K562 (cell line): ENCODE data around the gene GPATCH2L. TPM values are rescaled to one million over a fixed set of nuclear protein-coding genes. Genes with fewer than 3 reads are reported as not detected.

Experiments used
- ATAC-seq: fragments of 200-7000 bp; cut with Tn5 transposase; 3 replicates; pipeline ENCODE4 v1.9.1; 2020; ENCODE audit warnings: moderate library complexity
- BruUV-seq: library from RNA; stranded (reverse); fragments of 400-500 nt; replicated peaks from 2 replicates; lab custom pipeline; 2021; lab: Mats Ljungman, UMichigan
- CTCF ChIA-PET: fragments of 300-600 bp; formaldehyde crosslinking; extraction: SDS; loops from one replicate; lab custom pipeline; 2021; ENCODE audit warnings: low intra/inter-chr PET ratio; lab: Yijun Ruan, JAX
- POLR2A ChIA-PET: fragments of 300-600, 350-650 bp; sonication (Branson Sonifier 250); formaldehyde crosslinking; extraction: SDS; loops from one replicate; lab custom pipeline; 2021; ENCODE audit warnings: antibody characterized with exemption, inconsistent platforms; lab: Yijun Ruan, JAX
- DNase-seq, 4 experiments: peaks; one replicate each; pipeline versions ENCODE4 v3.0.0 to v3.0.0-alpha.2; 2011 to 2018; ENCODE audit warnings: low spot score in 3 of 4, mixed read lengths in 3 of 4; ENCODE audit errors: extremely low read depth in 1 of 4
- FAIRE-seq: peaks from 2 replicates; lab custom pipeline; 2011; peaks lifted over from hg19 to GRCh38; lab: Jason Lieb, UNC
- H2AFZ ChIP-seq: 2 replicates; pipeline ENCODE4 v1.6.0; 2011; ENCODE audit warnings: low read depth, low read length, control low read depth, inconsistent platforms
- H3K27ac ChIP-seq: fragments of 200-600 bp; 3 replicates; pipeline ENCODE4 v1.8.0; 2011; ENCODE audit warnings: low read depth, mild to moderate bottlenecking, control low read depth, inconsistent platforms, low read length, moderate library complexity, mixed read lengths; ENCODE audit errors: extremely low read depth
- H3K27me3 ChIP-seq, 2 experiments: fragments of 300-600 bp in 1 of 2; 2 replicates in 1 of 2; 3 replicates in 1 of 2; pipeline versions ENCODE4 v1.6.0 to v1.8.0; 2011; ENCODE audit warnings: inconsistent platforms in 2 of 2, low read length in 2 of 2, mild to moderate bottlenecking in 1 of 2, mixed read lengths in 1 of 2, moderate library complexity in 1 of 2; ENCODE audit not compliant: control insufficient read depth in 2 of 2, insufficient read depth in 2 of 2
- H3K36me3 ChIP-seq: fragments of 300-600 bp; 3 replicates; pipeline ENCODE4 v1.8.0; 2011; ENCODE audit warnings: mild to moderate bottlenecking, low read length, inconsistent platforms; ENCODE audit not compliant: control insufficient read depth, insufficient read depth
- H3K4me1 ChIP-seq, 2 experiments: fragments of 200-600 bp in 1 of 2; replicated peaks in 1 of 2; 2 replicates in 1 of 2; 3 replicates in 1 of 2; pipeline versions ENCODE4 v1.5.1 to v1.8.0; 2011; ENCODE audit warnings: inconsistent platforms in 2 of 2, low read length in 2 of 2, mild to moderate bottlenecking in 1 of 2, mixed read lengths in 1 of 2, moderate library complexity in 1 of 2; ENCODE audit not compliant: control insufficient read depth in 2 of 2, insufficient read depth in 2 of 2
- H3K4me2 ChIP-seq: 2 replicates; pipeline ENCODE4 v1.6.1; 2011; ENCODE audit warnings: low read length, control low read depth, inconsistent platforms, mixed read lengths; ENCODE audit not compliant: insufficient read depth
- H3K4me3 ChIP-seq: fragments of 200-600 bp; sonication (generic), shearing (Covaris generic); 2 replicates; pipeline ENCODE4 v1.5.1; 2016; ENCODE audit warnings: control low read depth, inconsistent platforms
- H3K79me2 ChIP-seq: fragments of 200-600 bp; 3 replicates; pipeline ENCODE4 v1.8.0; 2011; ENCODE audit warnings: low read length, inconsistent platforms; ENCODE audit not compliant: control insufficient read depth, insufficient read depth
- H3K9ac ChIP-seq, 2 experiments: 2 replicates each; pipeline versions ENCODE4 v1.6.0 to v1.6.1; 2011; ENCODE audit warnings: low read depth in 2 of 2, low read length in 2 of 2, control low read depth in 1 of 2, inconsistent platforms in 1 of 2, mild to moderate bottlenecking in 1 of 2, mixed read lengths in 1 of 2; ENCODE audit not compliant: insufficient read depth in 1 of 2
- H3K9me1 ChIP-seq: one replicate; pipeline ENCODE4 v1.6.0; 2011; ENCODE audit warnings: inconsistent platforms, mild to moderate bottlenecking, low read length, moderate library complexity; ENCODE audit not compliant: control insufficient read depth, insufficient read depth
- H3K9me3 ChIP-seq: replicated peaks from 2 replicates; pipeline ENCODE4 v1.5.1; 2011; ENCODE audit warnings: low read depth, low read length, inconsistent platforms; ENCODE audit not compliant: control insufficient read depth, insufficient read depth
- H4K20me1 ChIP-seq: replicated peaks from 2 replicates; pipeline ENCODE4 v1.6.1; 2011; ENCODE audit warnings: low read length, inconsistent platforms, mixed read lengths; ENCODE audit not compliant: control insufficient read depth, insufficient read depth
- CTBP1 ChIP-seq: fragments of 450-650 bp; IDR thresholded peaks from 2 replicates; pipeline ENCODE4 v1.6.1; 2016; ENCODE audit warnings: borderline replicate concordance
- ZNF165 ChIP-seq: fragments of 250-450 bp; sonication (Bioruptor Pico); IDR thresholded peaks from 2 replicates; pipeline ENCODE4 v1.4.0; 2020; ENCODE audit warnings: borderline replicate concordance
- WGBS: fragments of 100-300 bp; shearing (Covaris generic); methylation state at CpG from one replicate; pipeline ENCODE4 v1.1.6; 2016; ENCODE audit warnings: low coverage, mixed read lengths; ENCODE audit not compliant: insufficient coverage; ENCODE audit errors: missing lambda C conversion rate; 5-methylcytosine and 5-hydroxymethylcytosine counted together
- in situ Hi-C: fragments of 300-500 bp; cut with MboI; formaldehyde crosslinking; loops from 4 replicates; pipeline ENCODE4 v1.15.0; 2018; ENCODE audit warnings: inconsistent platforms, mixed read lengths
- intact Hi-C: fragments of 100-400 bp; cut with micrococcal nuclease; formaldehyde crosslinking; loops from 2 replicates; pipeline ENCODE4 v1.14.2; 2022
- polyA plus RNA-seq, 8 experiments: library from polyadenylated mRNA; depleted of rRNA in 4 of 8; stranded (reverse) in 5 of 8; unstranded in 3 of 8; fragments of >200 nt; fragmentation: Nextera tagmentation in 2 of 8; fragmentation: Illumina TruSeq in 1 of 8; extraction: Ambion mirVana in 2 of 8; extraction: Trizol in 1 of 8; gene quantifications; 2 replicates each; pipeline versions ENCODE4 v1.2.1 to v1.2.3, GENCODE V29; 2011 to 2014; ENCODE audit warnings: inconsistent platforms in 1 of 8, missing spikeins in 1 of 8
- total RNA-seq, 7 experiments: library from RNA; depleted of rRNA in 6 of 7; stranded (reverse); fragments of >200 nt in 6 of 7; fragmentation: Illumina TruSeq in 2 of 7; extraction: Trizol in 2 of 7; gene quantifications; 2 replicates each; pipeline versions ENCODE4 v1.2.1 to v1.2.3, GENCODE V29; 2011 to 2021; ENCODE audit warnings: low replicate concordance in 1 of 7
- TF ChIP-seq, protein P1 (sequence below): fragments of 450-650 bp; IDR thresholded peaks from 2 replicates; pipeline ENCODE4 v1.6.1; 2017; ENCODE audit warnings: mild to moderate bottlenecking, moderate library complexity
- TF ChIP-seq, protein P2 (sequence below): fragments of 250-450 bp; sonication (Bioruptor Pico); IDR thresholded peaks from 2 replicates; pipeline ENCODE4 v1.4.0; 2020
- TF ChIP-seq, protein P3 (sequence below): sonication (generic); formaldehyde crosslinking; IDR thresholded peaks from 2 replicates; pipeline ENCODE4 v1.8.1; 2023; ENCODE audit warnings: mild to moderate bottlenecking, missing genetic modification reagents, moderate library complexity
- TF ChIP-seq, protein P4 (sequence below): sonication (generic); formaldehyde crosslinking; IDR thresholded peaks from 2 replicates; pipeline ENCODE4 v1.8.1; 2023; ENCODE audit warnings: mild to moderate bottlenecking, missing genetic modification reagents
- TF ChIP-seq, protein P5 (sequence below): fragments of 450-650 bp; formaldehyde crosslinking; IDR thresholded peaks from 2 replicates; pipeline ENCODE4 v1.4.0; 2020; ENCODE audit warnings: mild to moderate bottlenecking, moderate library complexity

The GPATCH2L gene
- total and polyA plus RNA-seq, 9 of the 15 experiments (the other 6 are each of a cell fraction or from before 2014, with no cell fraction given): 13.1 to 39.6 (median 20.0) TPM

DNA sequence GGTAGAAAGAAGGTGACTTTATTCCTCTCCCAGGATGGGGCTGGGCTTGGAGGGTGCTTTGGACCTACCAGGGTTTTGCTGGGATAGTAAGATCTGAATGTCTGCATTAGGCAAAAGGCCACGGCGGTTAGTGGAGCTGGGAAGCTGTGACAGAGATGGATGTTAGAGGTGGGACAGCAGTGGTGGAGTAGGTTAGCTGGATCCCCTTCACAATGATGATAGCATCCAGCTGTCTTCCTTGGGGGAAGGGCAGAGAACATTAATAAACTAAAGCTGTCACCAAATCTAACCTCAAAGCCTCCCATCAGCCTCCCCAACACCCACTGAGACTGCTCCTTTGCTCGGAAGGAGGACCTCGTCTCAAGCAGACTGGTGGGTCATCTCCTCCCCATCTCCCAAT lies 104.8 kb downstream of the GPATCH2L start:
- no TSS peak for BruUV-seq
- TF ChIP-seq, protein P1, sequence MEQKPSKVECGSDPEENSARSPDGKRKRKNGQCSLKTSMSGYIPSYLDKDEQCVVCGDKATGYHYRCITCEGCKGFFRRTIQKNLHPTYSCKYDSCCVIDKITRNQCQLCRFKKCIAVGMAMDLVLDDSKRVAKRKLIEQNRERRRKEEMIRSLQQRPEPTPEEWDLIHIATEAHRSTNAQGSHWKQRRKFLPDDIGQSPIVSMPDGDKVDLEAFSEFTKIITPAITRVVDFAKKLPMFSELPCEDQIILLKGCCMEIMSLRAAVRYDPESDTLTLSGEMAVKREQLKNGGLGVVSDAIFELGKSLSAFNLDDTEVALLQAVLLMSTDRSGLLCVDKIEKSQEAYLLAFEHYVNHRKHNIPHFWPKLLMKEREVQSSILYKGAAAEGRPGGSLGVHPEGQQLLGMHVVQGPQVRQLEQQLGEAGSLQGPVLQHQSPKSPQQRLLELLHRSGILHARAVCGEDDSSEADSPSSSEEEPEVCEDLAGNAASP: no peak
- TF ChIP-seq, protein P2, sequence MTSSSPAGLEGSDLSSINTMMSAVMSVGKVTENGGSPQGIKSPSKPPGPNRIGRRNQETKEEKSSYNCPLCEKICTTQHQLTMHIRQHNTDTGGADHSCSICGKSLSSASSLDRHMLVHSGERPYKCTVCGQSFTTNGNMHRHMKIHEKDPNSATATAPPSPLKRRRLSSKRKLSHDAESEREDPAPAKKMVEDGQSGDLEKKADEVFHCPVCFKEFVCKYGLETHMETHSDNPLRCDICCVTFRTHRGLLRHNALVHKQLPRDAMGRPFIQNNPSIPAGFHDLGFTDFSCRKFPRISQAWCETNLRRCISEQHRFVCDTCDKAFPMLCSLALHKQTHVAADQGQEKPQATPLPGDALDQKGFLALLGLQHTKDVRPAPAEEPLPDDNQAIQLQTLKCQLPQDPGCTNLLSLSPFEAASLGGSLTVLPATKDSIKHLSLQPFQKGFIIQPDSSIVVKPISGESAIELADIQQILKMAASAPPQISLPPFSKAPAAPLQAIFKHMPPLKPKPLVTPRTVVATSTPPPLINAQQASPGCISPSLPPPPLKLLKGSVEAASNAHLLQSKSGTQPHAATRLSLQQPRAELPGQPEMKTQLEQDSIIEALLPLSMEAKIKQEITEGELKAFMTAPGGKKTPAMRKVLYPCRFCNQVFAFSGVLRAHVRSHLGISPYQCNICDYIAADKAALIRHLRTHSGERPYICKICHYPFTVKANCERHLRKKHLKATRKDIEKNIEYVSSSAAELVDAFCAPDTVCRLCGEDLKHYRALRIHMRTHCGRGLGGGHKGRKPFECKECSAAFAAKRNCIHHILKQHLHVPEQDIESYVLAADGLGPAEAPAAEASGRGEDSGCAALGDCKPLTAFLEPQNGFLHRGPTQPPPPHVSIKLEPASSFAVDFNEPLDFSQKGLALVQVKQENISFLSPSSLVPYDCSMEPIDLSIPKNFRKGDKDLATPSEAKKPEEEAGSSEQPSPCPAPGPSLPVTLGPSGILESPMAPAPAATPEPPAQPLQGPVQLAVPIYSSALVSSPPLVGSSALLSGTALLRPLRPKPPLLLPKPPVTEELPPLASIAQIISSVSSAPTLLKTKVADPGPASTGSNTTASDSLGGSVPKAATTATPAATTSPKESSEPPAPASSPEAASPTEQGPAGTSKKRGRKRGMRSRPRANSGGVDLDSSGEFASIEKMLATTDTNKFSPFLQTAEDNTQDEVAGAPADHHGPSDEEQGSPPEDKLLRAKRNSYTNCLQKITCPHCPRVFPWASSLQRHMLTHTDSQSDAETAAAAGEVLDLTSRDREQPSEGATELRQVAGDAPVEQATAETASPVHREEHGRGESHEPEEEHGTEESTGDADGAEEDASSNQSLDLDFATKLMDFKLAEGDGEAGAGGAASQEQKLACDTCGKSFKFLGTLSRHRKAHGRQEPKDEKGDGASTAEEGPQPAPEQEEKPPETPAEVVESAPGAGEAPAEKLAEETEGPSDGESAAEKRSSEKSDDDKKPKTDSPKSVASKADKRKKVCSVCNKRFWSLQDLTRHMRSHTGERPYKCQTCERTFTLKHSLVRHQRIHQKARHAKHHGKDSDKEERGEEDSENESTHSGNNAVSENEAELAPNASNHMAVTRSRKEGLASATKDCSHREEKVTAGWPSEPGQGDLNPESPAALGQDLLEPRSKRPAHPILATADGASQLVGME: no peak
- TF ChIP-seq CTBP1: peak; percentile 37; the same call in 1 of the 2 replicates
- TF ChIP-seq ZNF165: peak; percentile 87; the same call in 1 of the 2 replicates
- TF ChIP-seq, protein P3, sequence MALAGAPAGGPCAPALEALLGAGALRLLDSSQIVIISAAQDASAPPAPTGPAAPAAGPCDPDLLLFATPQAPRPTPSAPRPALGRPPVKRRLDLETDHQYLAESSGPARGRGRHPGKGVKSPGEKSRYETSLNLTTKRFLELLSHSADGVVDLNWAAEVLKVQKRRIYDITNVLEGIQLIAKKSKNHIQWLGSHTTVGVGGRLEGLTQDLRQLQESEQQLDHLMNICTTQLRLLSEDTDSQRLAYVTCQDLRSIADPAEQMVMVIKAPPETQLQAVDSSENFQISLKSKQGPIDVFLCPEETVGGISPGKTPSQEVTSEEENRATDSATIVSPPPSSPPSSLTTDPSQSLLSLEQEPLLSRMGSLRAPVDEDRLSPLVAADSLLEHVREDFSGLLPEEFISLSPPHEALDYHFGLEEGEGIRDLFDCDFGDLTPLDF (CRISPR knock-in tag): no peak
- TF ChIP-seq, protein P4, sequence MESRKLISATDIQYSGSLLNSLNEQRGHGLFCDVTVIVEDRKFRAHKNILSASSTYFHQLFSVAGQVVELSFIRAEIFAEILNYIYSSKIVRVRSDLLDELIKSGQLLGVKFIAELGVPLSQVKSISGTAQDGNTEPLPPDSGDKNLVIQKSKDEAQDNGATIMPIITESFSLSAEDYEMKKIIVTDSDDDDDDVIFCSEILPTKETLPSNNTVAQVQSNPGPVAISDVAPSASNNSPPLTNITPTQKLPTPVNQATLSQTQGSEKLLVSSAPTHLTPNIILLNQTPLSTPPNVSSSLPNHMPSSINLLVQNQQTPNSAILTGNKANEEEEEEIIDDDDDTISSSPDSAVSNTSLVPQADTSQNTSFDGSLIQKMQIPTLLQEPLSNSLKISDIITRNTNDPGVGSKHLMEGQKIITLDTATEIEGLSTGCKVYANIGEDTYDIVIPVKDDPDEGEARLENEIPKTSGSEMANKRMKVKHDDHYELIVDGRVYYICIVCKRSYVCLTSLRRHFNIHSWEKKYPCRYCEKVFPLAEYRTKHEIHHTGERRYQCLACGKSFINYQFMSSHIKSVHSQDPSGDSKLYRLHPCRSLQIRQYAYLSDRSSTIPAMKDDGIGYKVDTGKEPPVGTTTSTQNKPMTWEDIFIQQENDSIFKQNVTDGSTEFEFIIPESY: no peak
- TF ChIP-seq, protein P5, sequence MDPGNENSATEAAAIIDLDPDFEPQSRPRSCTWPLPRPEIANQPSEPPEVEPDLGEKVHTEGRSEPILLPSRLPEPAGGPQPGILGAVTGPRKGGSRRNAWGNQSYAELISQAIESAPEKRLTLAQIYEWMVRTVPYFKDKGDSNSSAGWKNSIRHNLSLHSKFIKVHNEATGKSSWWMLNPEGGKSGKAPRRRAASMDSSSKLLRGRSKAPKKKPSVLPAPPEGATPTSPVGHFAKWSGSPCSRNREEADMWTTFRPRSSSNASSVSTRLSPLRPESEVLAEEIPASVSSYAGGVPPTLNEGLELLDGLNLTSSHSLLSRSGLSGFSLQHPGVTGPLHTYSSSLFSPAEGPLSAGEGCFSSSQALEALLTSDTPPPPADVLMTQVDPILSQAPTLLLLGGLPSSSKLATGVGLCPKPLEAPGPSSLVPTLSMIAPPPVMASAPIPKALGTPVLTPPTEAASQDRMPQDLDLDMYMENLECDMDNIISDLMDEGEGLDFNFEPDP (CRISPR knock-in tag): 0 out of 2 replicates have a peak, but pooled peaks have one; percentile 12

More for the DNA sequence above, 104.8 kb downstream of the GPATCH2L start:
- Histone ChIP-seq H3K27me3 (no peaks in the 10 kb centered on the region), H3K4me2 (peak overlapping the region; percentile 98), H3K4me1 (peaks cover 15 to 40% of the 10 kb centered on the region in 2 experiments), H3K27ac (peak overlapping the region; percentile 91), H3K9ac (peak overlapping the region; percentile 54 to 67; a peak in 3 of 4 replicates), H3K79me2 (peaks cover 39% of the 10 kb centered on the region), H3K4me3 (0 out of 2 replicates have a peak overlapping the region, but pooled peaks have one; percentile 2), H3K36me3 (0 out of 3 replicates have a peak, but pooled peaks cover 2% of the 10 kb centered on the region), H3K9me1 (no peaks in the 10 kb centered on the region), H2AFZ (peak overlapping the region; percentile 90), H3K9me3 (no peaks in the 10 kb centered on the region), H4K20me1 (no peaks in the 10 kb centered on the region)
- 0% methylated on average over 4 of the region's 4 CpGs for WGBS
- ChIA-PET POLR2A (interaction anchor here (0.7 to 0.9 kb wide), 2 partner anchors 9 to 131 kb away, joined by 3 read pairs; no protein-coding TSS in a partner anchor), CTCF (no interaction called here)
- DNase-seq (peak; percentile 64 to 78 (median 74)), ATAC-seq (peak; percentile 24), FAIRE-seq (peak; percentile 56)
- in situ Hi-C loops (no loop called here), intact Hi-C loops (loop anchor here (5.0 kb wide), 2 partner anchors 54 to 119 kb away; no protein-coding TSS in a partner anchor)
